Type B pancreatic cell (in vitro differentiated cells): ENCODE results near the gene ARAP1. TPM values are rescaled to one million over a fixed set of nuclear protein-coding genes. Genes with fewer than 3 reads are reported as not detected.

Source experiments
- DNase-seq: peaks from one replicate; pipeline ENCODE4 v3.0.0; 2021; ENCODE audit warnings: mixed read lengths; ENCODE audit not compliant: unreplicated experiment; ENCODE audit errors: extremely low spot score
- H3K27ac Mint-ChIP-seq: 2 replicates; pipeline ENCODE4 v1.8.0; 2021; ENCODE audit warnings: mild to moderate bottlenecking, mixed read lengths
- H3K27me3 Mint-ChIP-seq: 2 replicates; pipeline ENCODE4 v1.8.0; 2021; ENCODE audit warnings: mixed read lengths
- H3K36me3 Mint-ChIP-seq: 2 replicates; pipeline ENCODE4 v1.8.0; 2021; ENCODE audit warnings: mixed read lengths
- H3K4me1 Mint-ChIP-seq: one replicate; pipeline ENCODE4 v1.8.0; 2021; ENCODE audit warnings: mixed read lengths; ENCODE audit not compliant: unreplicated experiment
- H3K4me3 Mint-ChIP-seq: 2 replicates; pipeline ENCODE4 v1.8.0; 2021; ENCODE audit warnings: mild to moderate bottlenecking, mixed read lengths
- H3K9me3 Mint-ChIP-seq: 2 replicates; pipeline ENCODE4 v1.8.0; 2021; ENCODE audit warnings: mixed read lengths
- CTCF ChIP-seq: fragments of 200-600 bp; sonication (generic); conservative IDR thresholded peaks from 2 replicates; pipeline ENCODE4 v1.5.0; 2021; ENCODE audit warnings: antibody characterized with exemption, mild to moderate bottlenecking
- total RNA-seq: library from RNA; stranded (reverse); gene quantifications from 2 replicates; pipeline ENCODE4 v1.2.1, GENCODE V29; 2021; ENCODE audit warnings: low replicate concordance

The ARAP1 gene
- total RNA-seq, 1 donor from 2014 or later = 80.5 TPM

- H3K36me3 Mint-ChIP-seq = no peaks in the 10 kb centered on the region
- no peak for DNase-seq
- H3K27ac Mint-ChIP-seq = no peak overlapping the region
- H3K4me1 Mint-ChIP-seq = peaks cover 9% of the 10 kb centered on the region
- peaks cover 16% of the 10 kb centered on the region for H3K27me3 Mint-ChIP-seq
- no peak for TF ChIP-seq CTCF
- no peak overlapping the region for H3K4me3 Mint-ChIP-seq
- no peaks in the 10 kb centered on the region for H3K9me3 Mint-ChIP-seq
Measured at GRCh38 chr11:72649215-72649976, 102.8 kb downstream of the ARAP1 start.

GRCh38 chr11:72648384-72649136 is 103.6 kb downstream of the ARAP1 start:
- peaks cover 23% of the 10 kb centered on the region for H3K27me3 Mint-ChIP-seq
- no peak overlapping the region for H3K27ac Mint-ChIP-seq

GRCh38 chr11:72647882-72648281 is 104.3 kb downstream of the ARAP1 start:
- H3K27me3 Mint-ChIP-seq = peaks cover 20% of the 10 kb centered on the region
- no peaks in the 10 kb centered on the region for H3K9me3 Mint-ChIP-seq
- no peak for DNase-seq
- no peak overlapping the region for H3K27ac Mint-ChIP-seq
- no peaks in the 10 kb centered on the region for H3K36me3 Mint-ChIP-seq
- H3K4me1 Mint-ChIP-seq = peaks cover 3% of the 10 kb centered on the region
- TF ChIP-seq CTCF = no peak
- H3K4me3 Mint-ChIP-seq = no peak overlapping the region

More at GRCh38 chr11:72648384-72649136, 103.6 kb downstream of the ARAP1 start:
- H3K36me3 Mint-ChIP-seq = no peaks in the 10 kb centered on the region
- TF ChIP-seq CTCF = no peak
- H3K4me1 Mint-ChIP-seq = peaks cover 9% of the 10 kb centered on the region
- H3K4me3 Mint-ChIP-seq = no peak overlapping the region
- no peaks in the 10 kb centered on the region for H3K9me3 Mint-ChIP-seq
- no peak for DNase-seq

- Mint-ChIP-seq H3K9me3 (no peaks in the 10 kb centered on the region), H3K4me1 (no peaks in the 10 kb centered on the region), H3K36me3 (no peaks in the 10 kb centered on the region), H3K4me3 (no peak overlapping the region), H3K27ac (no peak overlapping the region), H3K27me3 (peaks cover 20% of the 10 kb centered on the region)
- no peak for DNase-seq
- TF ChIP-seq CTCF = no peak
Measured at GRCh38 chr11:72646472-72646871, 105.7 kb downstream of the ARAP1 start.

GRCh38 chr11:72646024-72646423 is 106.2 kb downstream of the ARAP1 start:
- Mint-ChIP-seq H3K27ac (no peak overlapping the region), H3K27me3 (peaks cover 20% of the 10 kb centered on the region), H3K36me3 (no peaks in the 10 kb centered on the region), H3K4me1 (no peaks in the 10 kb centered on the region), H3K9me3 (no peaks in the 10 kb centered on the region), H3K4me3 (no peak overlapping the region)
- TF ChIP-seq CTCF = no peak
- no peak for DNase-seq
